ENCODE results near the gene SANBR.
"Not testable (repeated sequence)": the region's sequence is repeated elsewhere in the genome, so short reads cannot be mapped to it uniquely, and the experiment has no call there.

Gene SANBR

GRCh38 chr2:61018318-61018755 is 47.3 kb upstream of the SANBR start:
- Histone ChIP-seq H4K5ac (ENCODE audit: low read length) (no peak overlapping the region), H3K23ac (ENCODE audit: low read length) (no peak overlapping the region), H2BK5ac (ENCODE audit: low read length) (no peak overlapping the region), H3K4ac (ENCODE audit: low read depth, low read length) (no peak overlapping the region), H3K79me2 (ENCODE audit: control insufficient read depth, insufficient read depth, low read length) (peaks cover 11% of the 10 kb centered on the region), H3K4me3 (ENCODE audit: low read length) (peak overlapping the region; percentile 97), H3K4me2 (ENCODE audit: low read length) (peak overlapping the region; percentile 51), H3K56ac (ENCODE audit: low read length) (peak overlapping the region; percentile 98), H3K36me3 (ENCODE audit: control insufficient read depth, insufficient read depth, low read length) (no peaks in the 10 kb centered on the region), H4K8ac (ENCODE audit: low read depth, low read length) (no peak overlapping the region), H3K27ac (ENCODE audit: low read depth, low read length) (no peak overlapping the region), H2BK15ac (replicated peaks; ENCODE audit: low read depth) (no peak overlapping the region), H3K18ac (ENCODE audit: low read length) (no peak overlapping the region), H3K9ac (ENCODE audit: low read length) (peak overlapping the region; percentile 94), H3K27me3 (ENCODE audit: insufficient read depth, low read length, poor library complexity) (no peaks in the 10 kb centered on the region), H3K4me1 (ENCODE audit: control insufficient read depth, low read depth, low read length) (no peaks in the 10 kb centered on the region), H2AK5ac (ENCODE audit: low read length) (no peak overlapping the region), H2BK120ac (ENCODE audit: low read depth, low read length) (no peak overlapping the region), H3K79me1 (ENCODE audit: low read length) (peaks cover 3% of the 10 kb centered on the region)
- no peak for DNase-seq
- WGBS (ENCODE audit: extremely low coverage, insufficient coverage, low lambda C conversion rate) = no CpG with 5 or more reads among the region's 7 CpGs

- Histone ChIP-seq H3K4me2 (ENCODE audit: low read length) (no peak overlapping the region), H3K79me2 (ENCODE audit: control insufficient read depth, insufficient read depth, low read length) (peaks cover 11% of the 10 kb centered on the region), H2BK15ac (replicated peaks; ENCODE audit: low read depth) (no peak overlapping the region), H3K27ac (ENCODE audit: low read depth, low read length) (no peak overlapping the region), H4K8ac (ENCODE audit: low read depth, low read length) (no peak overlapping the region), H4K5ac (ENCODE audit: low read length) (no peak overlapping the region), H3K27me3 (ENCODE audit: insufficient read depth, low read length, poor library complexity) (no peaks in the 10 kb centered on the region), H2AK5ac (ENCODE audit: low read length) (no peak overlapping the region), H3K56ac (ENCODE audit: low read length) (no peak overlapping the region), H3K79me1 (ENCODE audit: low read length) (peaks cover 3% of the 10 kb centered on the region), H2BK120ac (ENCODE audit: low read depth, low read length) (no peak overlapping the region), H3K36me3 (ENCODE audit: control insufficient read depth, insufficient read depth, low read length) (no peaks in the 10 kb centered on the region), H3K4ac (ENCODE audit: low read depth, low read length) (no peak overlapping the region), H3K4me1 (ENCODE audit: control insufficient read depth, low read depth, low read length) (no peaks in the 10 kb centered on the region), H3K9ac (ENCODE audit: low read length) (no peak overlapping the region), H3K4me3 (ENCODE audit: low read length) (no peak overlapping the region), H3K23ac (ENCODE audit: low read length) (no peak overlapping the region), H3K18ac (ENCODE audit: low read length) (no peak overlapping the region), H2BK5ac (ENCODE audit: low read length) (no peak overlapping the region)
- no peak for DNase-seq
- no CpG with 5 or more reads among the region's 6 CpGs for WGBS (ENCODE audit: extremely low coverage, insufficient coverage, low lambda C conversion rate)
Measured at GRCh38 chr2:61018798-61019197, 46.9 kb upstream of the SANBR start.

DNA sequence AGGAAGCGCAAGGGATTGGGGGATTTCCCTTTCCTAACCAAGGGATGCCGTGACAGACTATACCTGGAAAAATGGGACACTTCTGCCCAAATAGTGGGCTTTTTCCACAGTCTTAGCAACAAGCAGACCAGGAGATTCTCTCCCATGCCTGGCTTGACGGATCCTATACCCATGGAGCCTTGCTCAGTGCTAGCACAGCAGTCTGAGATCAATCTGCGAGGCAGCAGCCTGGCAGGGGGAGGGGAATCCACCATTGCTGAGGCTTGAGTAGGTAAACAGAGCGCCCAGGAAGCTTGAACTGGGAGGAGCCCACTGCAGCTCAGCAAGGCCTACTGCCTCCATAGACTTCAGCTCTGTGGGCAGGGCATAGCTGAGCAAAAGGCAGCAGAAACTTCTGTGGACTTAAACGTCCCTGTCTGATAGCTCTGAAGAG is 44.4 kb upstream of the SANBR start:
- no peak overlapping the region for H3K56ac ChIP-seq (ENCODE audit: low read length)
- H3K4me3 ChIP-seq (ENCODE audit: low read length) = no peak overlapping the region
- no peak overlapping the region for H2BK15ac ChIP-seq (replicated peaks; ENCODE audit: low read depth)
- H2BK5ac ChIP-seq (ENCODE audit: low read length) = no peak overlapping the region
- peaks cover 3% of the 10 kb centered on the region for H3K79me1 ChIP-seq (ENCODE audit: low read length)
- no peak overlapping the region for H3K18ac ChIP-seq (ENCODE audit: low read length)
- H2AK5ac ChIP-seq (ENCODE audit: low read length) = no peak overlapping the region
- H3K27ac ChIP-seq (ENCODE audit: low read depth, low read length) = no peak overlapping the region
- WGBS (ENCODE audit: extremely low coverage, insufficient coverage, low lambda C conversion rate) = no CpG with 5 or more reads among the region's 6 CpGs
- H3K4ac ChIP-seq (ENCODE audit: low read depth, low read length) = no peak overlapping the region
- H3K9ac ChIP-seq (ENCODE audit: low read length) = no peak overlapping the region
- H3K4me2 ChIP-seq (ENCODE audit: low read length) = no peak overlapping the region
- no peaks in the 10 kb centered on the region for H3K36me3 ChIP-seq (ENCODE audit: control insufficient read depth, insufficient read depth, low read length)
- no peak for DNase-seq
- no peaks in the 10 kb centered on the region for H3K27me3 ChIP-seq (ENCODE audit: insufficient read depth, low read length, poor library complexity)
- H4K8ac ChIP-seq (ENCODE audit: low read depth, low read length) = no peak overlapping the region
- H2BK120ac ChIP-seq (ENCODE audit: low read depth, low read length) = no peak overlapping the region
- H3K4me1 ChIP-seq (ENCODE audit: control insufficient read depth, low read depth, low read length) = no peaks in the 10 kb centered on the region
- no peak overlapping the region for H3K23ac ChIP-seq (ENCODE audit: low read length)
- peaks cover 11% of the 10 kb centered on the region for H3K79me2 ChIP-seq (ENCODE audit: control insufficient read depth, insufficient read depth, low read length)
- H4K5ac ChIP-seq (ENCODE audit: low read length) = no peak overlapping the region

- Histone ChIP-seq H3K79me1 (ENCODE audit: low read length) (peaks cover 5% of the 10 kb centered on the region), H3K27me3 (ENCODE audit: insufficient read depth, low read length, poor library complexity) (no peaks in the 10 kb centered on the region), H3K79me2 (ENCODE audit: control insufficient read depth, insufficient read depth, low read length) (peaks cover 6% of the 10 kb centered on the region), H3K56ac (ENCODE audit: low read length) (no peak overlapping the region), H4K5ac (ENCODE audit: low read length) (no peak overlapping the region), H3K4me3 (ENCODE audit: low read length) (no peak overlapping the region), H2BK5ac (ENCODE audit: low read length) (no peak overlapping the region), H3K9ac (ENCODE audit: low read length) (no peak overlapping the region), H3K27ac (ENCODE audit: low read depth, low read length) (no peak overlapping the region), H3K36me3 (ENCODE audit: control insufficient read depth, insufficient read depth, low read length) (no peaks in the 10 kb centered on the region), H2AK5ac (ENCODE audit: low read length) (no peak overlapping the region), H3K4me2 (ENCODE audit: low read length) (no peak overlapping the region), H3K23ac (ENCODE audit: low read length) (no peak overlapping the region), H3K18ac (ENCODE audit: low read length) (no peak overlapping the region), H3K4me1 (ENCODE audit: control insufficient read depth, low read depth, low read length) (no peaks in the 10 kb centered on the region), H2BK120ac (ENCODE audit: low read depth, low read length) (no peak overlapping the region), H3K4ac (ENCODE audit: low read depth, low read length) (no peak overlapping the region), H2BK15ac (replicated peaks; ENCODE audit: low read depth) (no peak overlapping the region), H4K8ac (ENCODE audit: low read depth, low read length) (no peak overlapping the region)
- WGBS (ENCODE audit: extremely low coverage, insufficient coverage, low lambda C conversion rate) = no CpG with 5 or more reads among the region's 4 CpGs
- DNase-seq = no peak
Measured at GRCh38 chr2:61023670-61024069, 42.0 kb upstream of the SANBR start.

- Histone ChIP-seq H3K23ac (ENCODE audit: low read length) (no peak overlapping the region), H3K4me1 (ENCODE audit: control insufficient read depth, low read depth, low read length) (no peaks in the 10 kb centered on the region), H4K8ac (ENCODE audit: low read depth, low read length) (no peak overlapping the region), H3K56ac (ENCODE audit: low read length) (no peak overlapping the region), H3K79me1 (ENCODE audit: low read length) (peaks cover 3% of the 10 kb centered on the region), H3K27me3 (ENCODE audit: insufficient read depth, low read length, poor library complexity) (no peaks in the 10 kb centered on the region), H3K36me3 (ENCODE audit: control insufficient read depth, insufficient read depth, low read length) (no peaks in the 10 kb centered on the region), H3K79me2 (ENCODE audit: control insufficient read depth, insufficient read depth, low read length) (no peaks in the 10 kb centered on the region), H2BK120ac (ENCODE audit: low read depth, low read length) (no peak overlapping the region), H2BK5ac (ENCODE audit: low read length) (no peak overlapping the region), H3K9ac (ENCODE audit: low read length) (no peak overlapping the region), H4K5ac (ENCODE audit: low read length) (no peak overlapping the region), H2BK15ac (replicated peaks; ENCODE audit: low read depth) (no peak overlapping the region), H3K18ac (ENCODE audit: low read length) (no peak overlapping the region), H3K4ac (ENCODE audit: low read depth, low read length) (no peak overlapping the region), H3K4me2 (ENCODE audit: low read length) (no peak overlapping the region), H3K4me3 (ENCODE audit: low read length) (no peak overlapping the region), H2AK5ac (ENCODE audit: low read length) (no peak overlapping the region), H3K27ac (ENCODE audit: low read depth, low read length) (no peak overlapping the region)
- DNase-seq = no peak
- no CpG with 5 or more reads among the region's 3 CpGs for WGBS (ENCODE audit: extremely low coverage, insufficient coverage, low lambda C conversion rate)
Measured at GRCh38 chr2:61029533-61029932, 36.1 kb upstream of the SANBR start.

DNA sequence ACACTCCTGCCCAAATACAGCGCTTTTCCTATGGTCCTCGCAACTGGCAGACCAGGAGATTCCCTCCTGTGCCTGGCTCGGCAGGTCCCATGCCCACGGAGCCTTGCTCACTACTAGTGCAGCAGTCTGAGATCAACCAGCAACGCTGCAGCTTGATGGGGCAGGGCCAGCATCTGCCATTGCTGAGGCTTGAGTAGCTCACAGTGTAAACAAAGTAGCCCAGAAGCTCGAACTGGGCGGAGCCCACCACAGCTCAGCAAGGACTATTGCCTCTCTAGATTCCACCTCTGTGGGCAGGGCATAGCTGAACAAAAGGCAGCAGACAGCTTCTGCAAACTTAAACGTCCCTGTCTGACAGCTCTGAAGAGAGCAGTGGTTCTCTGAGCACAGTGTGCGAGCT is 31.1 kb upstream of the SANBR start:
- H4K5ac ChIP-seq (ENCODE audit: low read length); H2BK15ac ChIP-seq (replicated peaks; ENCODE audit: low read depth); H3K27me3 ChIP-seq (ENCODE audit: insufficient read depth, low read length, poor library complexity); H3K23ac ChIP-seq (ENCODE audit: low read length); H4K8ac ChIP-seq (ENCODE audit: low read depth, low read length); H3K79me1 ChIP-seq (ENCODE audit: low read length); DNase-seq; H3K36me3 ChIP-seq (ENCODE audit: control insufficient read depth, insufficient read depth, low read length); H3K4me3 ChIP-seq (ENCODE audit: low read length); H2BK120ac ChIP-seq (ENCODE audit: low read depth, low read length); H3K9ac ChIP-seq (ENCODE audit: low read length); H3K4me2 ChIP-seq (ENCODE audit: low read length); H2BK5ac ChIP-seq (ENCODE audit: low read length); H3K27ac ChIP-seq (ENCODE audit: low read depth, low read length); H3K4ac ChIP-seq (ENCODE audit: low read depth, low read length); H3K79me2 ChIP-seq (ENCODE audit: control insufficient read depth, insufficient read depth, low read length); H3K18ac ChIP-seq (ENCODE audit: low read length); H2AK5ac ChIP-seq (ENCODE audit: low read length); H3K56ac ChIP-seq (ENCODE audit: low read length); H3K4me1 ChIP-seq (ENCODE audit: control insufficient read depth, low read depth, low read length): not testable (repeated sequence)
- WGBS (ENCODE audit: extremely low coverage, insufficient coverage, low lambda C conversion rate) = no CpG with 5 or more reads among the region's 9 CpGs
